ENCODE data around the gene ACSF3. TPM values are rescaled to one million over a fixed set of nuclear protein-coding genes. Genes with fewer than 3 reads are reported as not detected.

The ACSF3 gene
- total RNA-seq (97.2 TPM), polyA plus RNA-seq (47.2 TPM)
- long read RNA-seq, donor 1, full-length matches to known transcripts = 9 of 9 reads
- long read RNA-seq, donor 1, partial matches to known transcripts = 0 of 9 reads
- long read RNA-seq, donor 1, other reads (novel, unspliced or antisense) = 0 of 9 reads
- long read RNA-seq, donor 2 = 0 reads
- long read RNA-seq, donor 3, full-length matches to known transcripts = 78 of 94 reads
- long read RNA-seq, donor 3, partial matches to known transcripts = 16 of 94 reads
- long read RNA-seq, donor 3, other reads (novel, unspliced or antisense) = 0 of 94 reads
- long read RNA-seq, donor 4, full-length matches to known transcripts = 60 of 60 reads
- long read RNA-seq, donor 4, partial matches to known transcripts = 0 of 60 reads
- long read RNA-seq, donor 4, other reads (novel, unspliced or antisense) = 0 of 60 reads
- long read RNA-seq, donor 5, full-length matches to known transcripts = 95 of 95 reads
- long read RNA-seq, donor 5, partial matches to known transcripts = 0 of 95 reads
- long read RNA-seq, donor 5, other reads (novel, unspliced or antisense) = 0 of 95 reads
- long read RNA-seq, donor 6, full-length matches to known transcripts = 64 of 64 reads
- long read RNA-seq, donor 6, partial matches to known transcripts = 0 of 64 reads
- long read RNA-seq, donor 6, other reads (novel, unspliced or antisense) = 0 of 64 reads
- long read RNA-seq, donor 7, full-length matches to known transcripts = 30 of 30 reads
- long read RNA-seq, donor 7, partial matches to known transcripts = 0 of 30 reads
- long read RNA-seq, donor 7, other reads (novel, unspliced or antisense) = 0 of 30 reads
- long read RNA-seq, donor 8, full-length matches to known transcripts = 14 of 14 reads
- long read RNA-seq, donor 8, partial matches to known transcripts = 0 of 14 reads
- long read RNA-seq, donor 8, other reads (novel, unspliced or antisense) = 0 of 14 reads
- long read RNA-seq, donor 9, full-length matches to known transcripts = 42 of 47 reads
- long read RNA-seq, donor 9, partial matches to known transcripts = 5 of 47 reads
- long read RNA-seq, donor 9, other reads (novel, unspliced or antisense) = 0 of 47 reads
- long read RNA-seq, donor 10, full-length matches to known transcripts = 12 of 12 reads
- long read RNA-seq, donor 10, partial matches to known transcripts = 0 of 12 reads
- long read RNA-seq, donor 10, other reads (novel, unspliced or antisense) = 0 of 12 reads

GRCh38 chr16:89093602-89094251 lies at the start of gene ACSF3:
Gene ACSF3 (plus strand): TSS chr16:89093852. CDS start chr16:89100682, 6,830 bp downstream.
- Histone ChIP-seq H3K9me3 (ENCODE audit: control insufficient read depth in 2 of 2, insufficient read depth in 1 of 2, low read length in 1 of 2) (peaks cover 0 to 10% of the 10 kb centered on the region in 2 donors), H3K27me3 (ENCODE audit: control insufficient read depth in 2 of 2, insufficient read depth in 1 of 2, low read length in 1 of 2) (peaks cover 0 to 15% of the 10 kb centered on the region in 2 donors), H3K4me3 (ENCODE audit: low read length in 2 of 2) (peak within 1 kb of the TSS; percentile 64 to 90), H3K4me1 (ENCODE audit: control insufficient read depth in 2 of 2, insufficient read depth in 2 of 2, low read length in 2 of 2) (peaks cover 50 to 93% of the 10 kb centered on the region in 2 donors), H3K36me3 (ENCODE audit: control insufficient read depth in 2 of 2, insufficient read depth in 2 of 2, low read length in 1 of 2) (peaks cover 5 to 10% of the 10 kb centered on the region in 2 donors), H3K27ac (ENCODE audit: low read depth in 1 of 2, low read length in 1 of 2) (peak within 1 kb of the TSS; percentile 88 to 99)
- WGBS = under 1% methylated on average over 110 of the region's 110 CpGs
- DNase-seq (ENCODE audit: low read depth in 6 of 9, low spot score in 9 of 9) = peak in 4 of 9 donors; percentile 36 to 78 (median 69)

- Histone ChIP-seq H3K4me1 (ENCODE audit: control insufficient read depth in 2 of 2, insufficient read depth in 2 of 2, low read length in 2 of 2) (peaks cover 0 to 7% of the 10 kb centered on the region in 2 donors), H3K9me3 (ENCODE audit: control insufficient read depth in 2 of 2, insufficient read depth in 1 of 2, low read length in 1 of 2) (peaks cover 0 to 20% of the 10 kb centered on the region in 2 donors), H3K27me3 (ENCODE audit: control insufficient read depth in 2 of 2, insufficient read depth in 1 of 2, low read length in 1 of 2) (peaks cover 0 to 56% of the 10 kb centered on the region in 2 donors), H3K27ac (ENCODE audit: low read depth in 1 of 2, low read length in 1 of 2) (no peak overlapping the region), H3K36me3 (ENCODE audit: control insufficient read depth in 2 of 2, insufficient read depth in 2 of 2, low read length in 1 of 2) (no peaks in the 10 kb centered on the region), H3K4me3 (ENCODE audit: low read length in 2 of 2) (no peak overlapping the region)
- 83% methylated on average over 29 of the region's 29 CpGs for WGBS
- no peak for DNase-seq (ENCODE audit: low read depth in 6 of 9, low spot score in 9 of 9)
Measured at GRCh38 chr16:89044418-89045180, 49.1 kb upstream of the ACSF3 start.

- Histone ChIP-seq H3K36me3 (ENCODE audit: control insufficient read depth in 2 of 2, insufficient read depth in 2 of 2, low read length in 1 of 2) (no peaks in the 10 kb centered on the region), H3K9me3 (ENCODE audit: control insufficient read depth in 2 of 2, insufficient read depth in 1 of 2, low read length in 1 of 2) (peaks cover 0 to 17% of the 10 kb centered on the region in 2 donors), H3K4me1 (ENCODE audit: control insufficient read depth in 2 of 2, insufficient read depth in 2 of 2, low read length in 2 of 2) (peaks cover 0 to 7% of the 10 kb centered on the region in 2 donors), H3K4me3 (ENCODE audit: low read length in 2 of 2) (no peak overlapping the region), H3K27ac (ENCODE audit: low read depth in 1 of 2, low read length in 1 of 2) (no peak overlapping the region), H3K27me3 (ENCODE audit: control insufficient read depth in 2 of 2, insufficient read depth in 1 of 2, low read length in 1 of 2) (peaks cover 0 to 55% of the 10 kb centered on the region in 2 donors)
- DNase-seq (ENCODE audit: low read depth in 6 of 9, low spot score in 9 of 9) = no peak
- 84% methylated on average over 12 of the region's 12 CpGs for WGBS
Measured at GRCh38 chr16:89045181-89045815, 48.4 kb upstream of the ACSF3 start.

GRCh38 chr16:89045881-89046280 lies 47.8 kb upstream of the ACSF3 start:
- H3K36me3 ChIP-seq (ENCODE audit: control insufficient read depth in 2 of 2, insufficient read depth in 2 of 2, low read length in 1 of 2) = no peaks in the 10 kb centered on the region
- peaks cover 0 to 15% of the 10 kb centered on the region in 2 donors for H3K9me3 ChIP-seq (ENCODE audit: control insufficient read depth in 2 of 2, insufficient read depth in 1 of 2, low read length in 1 of 2)
- H3K4me1 ChIP-seq (ENCODE audit: control insufficient read depth in 2 of 2, insufficient read depth in 2 of 2, low read length in 2 of 2) = peaks cover 0 to 7% of the 10 kb centered on the region in 2 donors
- H3K27ac ChIP-seq (ENCODE audit: low read depth in 1 of 2, low read length in 1 of 2) = no peak overlapping the region
- DNase-seq (ENCODE audit: low read depth in 6 of 9, low spot score in 9 of 9) = no peak
- peaks cover 0 to 55% of the 10 kb centered on the region in 2 donors for H3K27me3 ChIP-seq (ENCODE audit: control insufficient read depth in 2 of 2, insufficient read depth in 1 of 2, low read length in 1 of 2)
- no peak overlapping the region for H3K4me3 ChIP-seq (ENCODE audit: low read length in 2 of 2)
- WGBS = 95% methylated on average over 4 of the region's 4 CpGs

GRCh38 chr16:89046491-89046890 lies 47.2 kb upstream of the ACSF3 start:
- peaks cover 0 to 7% of the 10 kb centered on the region in 2 donors for H3K4me1 ChIP-seq (ENCODE audit: control insufficient read depth in 2 of 2, insufficient read depth in 2 of 2, low read length in 2 of 2)
- no peak overlapping the region for H3K27ac ChIP-seq (ENCODE audit: low read depth in 1 of 2, low read length in 1 of 2)
- peaks cover 0 to 53% of the 10 kb centered on the region in 2 donors for H3K27me3 ChIP-seq (ENCODE audit: control insufficient read depth in 2 of 2, insufficient read depth in 1 of 2, low read length in 1 of 2)
- no peaks in the 10 kb centered on the region for H3K36me3 ChIP-seq (ENCODE audit: control insufficient read depth in 2 of 2, insufficient read depth in 2 of 2, low read length in 1 of 2)
- H3K9me3 ChIP-seq (ENCODE audit: control insufficient read depth in 2 of 2, insufficient read depth in 1 of 2, low read length in 1 of 2) = peaks cover 0 to 15% of the 10 kb centered on the region in 2 donors
- no peak for DNase-seq (ENCODE audit: low read depth in 6 of 9, low spot score in 9 of 9)
- 91% methylated on average over 4 of the region's 4 CpGs for WGBS
- no peak overlapping the region for H3K4me3 ChIP-seq (ENCODE audit: low read length in 2 of 2)

- no peak overlapping the region for H3K27ac ChIP-seq (ENCODE audit: low read depth in 1 of 2, low read length in 1 of 2)
- H3K27me3 ChIP-seq (ENCODE audit: control insufficient read depth in 2 of 2, insufficient read depth in 1 of 2, low read length in 1 of 2) = peaks cover 0 to 58% of the 10 kb centered on the region in 2 donors
- H3K36me3 ChIP-seq (ENCODE audit: control insufficient read depth in 2 of 2, insufficient read depth in 2 of 2, low read length in 1 of 2) = no peaks in the 10 kb centered on the region
- no peak for DNase-seq (ENCODE audit: low read depth in 6 of 9, low spot score in 9 of 9)
- 82% methylated on average over 27 of the region's 27 CpGs for WGBS
- H3K4me3 ChIP-seq (ENCODE audit: low read length in 2 of 2) = no peak overlapping the region
- H3K9me3 ChIP-seq (ENCODE audit: control insufficient read depth in 2 of 2, insufficient read depth in 1 of 2, low read length in 1 of 2) = peaks cover 0 to 15% of the 10 kb centered on the region in 2 donors
- H3K4me1 ChIP-seq (ENCODE audit: control insufficient read depth in 2 of 2, insufficient read depth in 2 of 2, low read length in 2 of 2) = peaks cover 0 to 10% of the 10 kb centered on the region in 2 donors
Measured at GRCh38 chr16:89047331-89048089, 46.1 kb upstream of the ACSF3 start.

- Histone ChIP-seq H3K36me3 (ENCODE audit: control insufficient read depth in 2 of 2, insufficient read depth in 2 of 2, low read length in 1 of 2) (no peaks in the 10 kb centered on the region), H3K9me3 (ENCODE audit: control insufficient read depth in 2 of 2, insufficient read depth in 1 of 2, low read length in 1 of 2) (peaks cover 0 to 15% of the 10 kb centered on the region in 2 donors), H3K4me3 (ENCODE audit: low read length in 2 of 2) (no peak overlapping the region), H3K27me3 (ENCODE audit: control insufficient read depth in 2 of 2, insufficient read depth in 1 of 2, low read length in 1 of 2) (peaks cover 0 to 56% of the 10 kb centered on the region in 2 donors), H3K27ac (ENCODE audit: low read depth in 1 of 2, low read length in 1 of 2) (no peak overlapping the region), H3K4me1 (ENCODE audit: control insufficient read depth in 2 of 2, insufficient read depth in 2 of 2, low read length in 2 of 2) (peaks cover 0 to 10% of the 10 kb centered on the region in 2 donors)
- no peak for DNase-seq (ENCODE audit: low read depth in 6 of 9, low spot score in 9 of 9)
- 62% methylated on average over 38 of the region's 38 CpGs for WGBS
Measured at GRCh38 chr16:89048090-89048725, 45.4 kb upstream of the ACSF3 start.

All from thymus (tissue), 14 donors.